SK-N-MC (cell line): ENCODE results near the gene BSDC1.

Source experiments
- DNase-seq: peaks from one replicate; pipeline ENCODE4 v3.0.0-alpha.2; 2011; ENCODE audit warnings: low read depth, low spot score
- H3K27ac ChIP-seq: fragments of 200-600 bp; sonication (generic); 2 replicates; pipeline ENCODE4 v1.5.1; 2016; ENCODE audit warnings: mixed run types
- H3K36me3 ChIP-seq: fragments of 200-600 bp; sonication (generic); 2 replicates; pipeline ENCODE4 v1.6.1; 2017; ENCODE audit warnings: antibody characterized with exemption, low read length, mixed read lengths; ENCODE audit not compliant: insufficient read depth
- H3K4me3 ChIP-seq: fragments of 200-600 bp; sonication (generic); 2 replicates; pipeline ENCODE4 v1.5.1; 2016
- H3K9ac ChIP-seq: fragments of 200-600 bp; sonication (generic); 2 replicates; pipeline ENCODE4 v1.8.0; 2017; ENCODE audit warnings: mixed run types, mixed read lengths; ENCODE audit not compliant: insufficient read length
- H3K9me3 ChIP-seq: fragments of 200-600 bp; sonication (generic); 2 replicates; pipeline ENCODE4 v1.6.1; 2017; ENCODE audit warnings: low read depth, mild to moderate bottlenecking, antibody characterized with exemption, low read length, moderate library complexity, mixed read lengths
- EZH2 ChIP-seq: fragments of 200-600 bp; sonication (generic); IDR thresholded peaks from one replicate; pipeline ENCODE4 v1.6.1; 2017; ENCODE audit warnings: antibody characterized with exemption
- FOXP2 ChIP-seq: optimal IDR thresholded peaks from 2 replicates; pipeline ENCODE3; 2011; ENCODE audit warnings: mild to moderate bottlenecking, moderate library complexity; ENCODE audit not compliant: insufficient read depth; ENCODE audit errors: extremely low read length, control extremely low read depth
- POLR2AphosphoS5 ChIP-seq: IDR thresholded peaks from 2 replicates; pipeline ENCODE4 v1.6.1; 2012; ENCODE audit warnings: mild to moderate bottlenecking, low read depth, low read length, borderline replicate concordance

The BSDC1 gene

DNA sequence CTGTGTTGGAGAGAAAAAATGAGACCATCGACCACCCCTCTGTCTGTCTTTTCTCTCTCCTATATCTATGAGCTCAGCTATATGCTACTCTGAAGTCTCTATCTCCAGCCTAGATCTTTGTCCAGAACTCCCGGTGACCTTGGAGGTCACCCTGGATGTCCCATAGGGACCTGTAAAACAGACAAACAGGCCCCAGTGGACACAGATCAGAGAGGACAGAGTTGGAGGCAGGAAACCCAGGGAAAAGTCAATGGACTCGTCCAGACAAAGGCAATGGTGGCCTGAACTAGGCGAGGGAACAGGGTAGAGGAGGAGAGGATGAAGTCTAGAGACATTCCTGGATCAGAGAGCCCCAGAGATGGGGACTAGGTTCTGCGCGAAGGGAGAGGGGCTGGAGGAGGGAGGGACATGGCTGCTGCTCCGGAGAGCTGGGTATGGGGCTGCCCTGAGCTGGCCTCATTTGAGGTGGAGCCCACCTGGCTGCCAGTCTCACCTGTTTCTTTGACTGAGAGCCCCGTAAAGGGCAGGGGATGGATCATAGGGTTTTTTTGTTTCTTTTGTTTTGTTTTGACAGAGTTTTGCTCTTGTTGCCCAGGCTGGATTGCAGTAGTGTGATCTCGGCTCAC is 47.6 kb downstream of the BSDC1 start:
- DNase-seq: no peak
- no peak overlapping the region for H3K4me3 ChIP-seq
- peaks cover 3% of the 10 kb centered on the region; the same call in 1 of the 2 replicates for H3K9me3 ChIP-seq
- TF ChIP-seq EZH2 (no peak), POLR2AphosphoS5 (no peak), FOXP2 (no peak)
- no peak overlapping the region for H3K9ac ChIP-seq
- no peaks in the 10 kb centered on the region for H3K36me3 ChIP-seq
- no peak overlapping the region for H3K27ac ChIP-seq

- DNase-seq: no peak
- Histone ChIP-seq H3K4me3 (no peak overlapping the region), H3K9me3 (no peaks in the 10 kb centered on the region), H3K27ac (no peak overlapping the region), H3K9ac (no peak overlapping the region), H3K36me3 (no peaks in the 10 kb centered on the region)
- TF ChIP-seq FOXP2 (no peak), POLR2AphosphoS5 (no peak), EZH2 (no peak)
These were observed 48.9 kb downstream of the BSDC1 start for GRCh38 chr1:32345289-32345827.

DNA sequence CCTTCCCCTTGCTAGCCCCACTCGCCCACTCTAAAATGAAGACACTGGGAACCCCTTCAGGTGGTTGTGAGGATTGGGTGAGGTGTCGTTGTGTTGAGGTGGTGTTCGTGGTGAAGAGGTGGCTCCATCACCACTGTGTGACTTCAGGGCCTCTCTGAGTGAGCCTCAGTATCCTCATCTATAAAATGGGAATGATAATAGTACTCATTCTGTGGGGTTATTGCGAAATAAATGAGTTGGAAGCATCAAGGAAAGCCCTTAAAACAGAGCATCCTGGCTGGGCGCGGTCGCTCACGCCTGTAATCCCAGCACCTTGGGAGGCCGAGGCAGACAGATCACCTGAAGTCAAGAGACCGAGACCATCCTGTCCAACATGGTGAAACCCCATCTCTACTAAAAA is 51.5 kb downstream of the BSDC1 start:
- no peaks in the 10 kb centered on the region for H3K9me3 ChIP-seq
- no peak overlapping the region for H3K4me3 ChIP-seq
- no peak for DNase-seq
- H3K36me3 ChIP-seq: no peaks in the 10 kb centered on the region
- no peak for TF ChIP-seq POLR2AphosphoS5
- no peak for TF ChIP-seq EZH2
- no peak for TF ChIP-seq FOXP2
- H3K27ac ChIP-seq: no peak overlapping the region
- no peak overlapping the region for H3K9ac ChIP-seq

- TF ChIP-seq EZH2: no peak
- no peak for TF ChIP-seq POLR2AphosphoS5
- TF ChIP-seq FOXP2: no peak
- H3K9ac ChIP-seq: no peak overlapping the region
These were observed 52.3 kb downstream of the BSDC1 start for GRCh38 chr1:32341971-32342370.

DNA sequence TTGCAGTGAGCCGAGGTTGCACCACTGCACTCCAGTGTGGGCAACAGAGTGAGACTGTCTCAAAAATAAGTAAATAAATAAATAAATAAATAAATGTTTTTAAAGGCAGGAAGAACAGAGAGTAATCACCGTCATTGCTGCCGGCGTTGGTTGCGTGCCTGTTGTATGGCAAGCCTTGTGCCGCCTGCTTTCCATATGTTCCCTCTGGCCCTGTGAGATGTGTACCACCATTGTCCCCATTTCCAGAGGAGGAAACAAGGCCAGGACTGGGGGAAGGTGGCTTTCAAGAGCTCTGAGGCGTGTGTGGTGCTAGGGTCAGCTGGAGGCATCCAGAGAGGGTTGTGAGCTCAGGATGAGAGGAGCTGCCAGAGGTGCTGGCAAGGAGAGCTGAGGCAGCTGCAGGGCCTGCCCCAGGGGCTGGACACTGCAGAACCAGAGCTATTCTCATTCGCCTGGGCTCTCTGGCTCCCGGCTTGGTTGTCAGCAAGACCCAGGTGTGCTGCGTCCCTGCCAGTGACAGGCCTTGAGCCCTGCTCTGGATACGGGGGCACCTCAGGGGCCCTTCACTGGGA is 53.0 kb downstream of the BSDC1 start:
- H3K4me3 ChIP-seq: no peak overlapping the region
- H3K36me3 ChIP-seq: no peaks in the 10 kb centered on the region
- DNase-seq: no peak
- TF ChIP-seq EZH2: no peak
- no peaks in the 10 kb centered on the region for H3K9me3 ChIP-seq
- H3K27ac ChIP-seq: no peak overlapping the region
- H3K9ac ChIP-seq: no peak overlapping the region

More at GRCh38 chr1:32341971-32342370, 52.3 kb downstream of the BSDC1 start:
- no peak for DNase-seq
- Histone ChIP-seq H3K27ac (no peak overlapping the region), H3K4me3 (no peak overlapping the region), H3K9me3 (no peaks in the 10 kb centered on the region), H3K36me3 (no peaks in the 10 kb centered on the region)

GRCh38 chr1:32339363-32339978 is 54.8 kb downstream of the BSDC1 start:
- no peaks in the 10 kb centered on the region for H3K9me3 ChIP-seq
- no peak for DNase-seq

DNA sequence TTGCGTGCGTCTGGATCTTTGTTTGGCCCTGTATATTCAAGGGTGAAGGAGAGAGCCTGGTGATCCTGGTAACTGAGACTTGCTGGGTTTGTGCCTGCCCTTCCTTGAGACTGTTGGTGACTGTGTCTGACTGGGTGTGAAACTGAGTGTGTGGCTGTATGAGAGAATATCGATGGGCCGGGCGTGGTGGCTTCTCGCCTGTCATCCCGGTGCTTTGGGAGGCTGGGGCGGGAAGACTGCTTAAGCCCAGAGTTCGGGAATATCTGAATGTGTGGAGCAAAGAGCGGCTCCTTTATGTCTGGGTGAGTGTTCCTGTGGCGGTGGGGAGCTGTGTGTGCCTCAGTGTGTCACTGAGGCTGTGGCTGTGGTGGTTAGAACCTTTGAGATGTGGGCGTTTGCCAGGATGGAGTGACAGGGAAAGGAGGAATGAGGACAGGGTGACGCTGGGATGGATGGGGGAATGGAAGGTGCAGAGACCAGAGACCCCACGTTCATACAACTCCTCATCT is 55.5 kb downstream of the BSDC1 start:
- no peak for DNase-seq
- TF ChIP-seq POLR2AphosphoS5 (no peak), EZH2 (no peak), FOXP2 (no peak)
- H3K9ac ChIP-seq: no peak overlapping the region
- no peaks in the 10 kb centered on the region for H3K9me3 ChIP-seq
- H3K4me3 ChIP-seq: no peak overlapping the region
- no peak overlapping the region for H3K27ac ChIP-seq
- H3K36me3 ChIP-seq: peaks cover 14% of the 10 kb centered on the region

More at GRCh38 chr1:32339363-32339978, 54.8 kb downstream of the BSDC1 start:
- H3K4me3 ChIP-seq: no peak overlapping the region
- H3K9ac ChIP-seq: no peak overlapping the region
- TF ChIP-seq EZH2: no peak
- TF ChIP-seq POLR2AphosphoS5: no peak
- TF ChIP-seq FOXP2: no peak
- H3K36me3 ChIP-seq: peaks cover 6% of the 10 kb centered on the region
- no peak overlapping the region for H3K27ac ChIP-seq

GRCh38 chr1:32337855-32338636 is 56.2 kb downstream of the BSDC1 start:
- no peak overlapping the region for H3K9ac ChIP-seq

More at GRCh38 chr1:32337855-32338636, 56.2 kb downstream of the BSDC1 start:
- H3K9me3 ChIP-seq: no peaks in the 10 kb centered on the region
- peaks cover 20% of the 10 kb centered on the region for H3K36me3 ChIP-seq
- TF ChIP-seq FOXP2 (no peak), EZH2 (no peak), POLR2AphosphoS5 (no peak)
- no peak overlapping the region for H3K4me3 ChIP-seq
- no peak for DNase-seq
- no peak overlapping the region for H3K27ac ChIP-seq
